22Rv1 (cell line): Measurements from ENCODE around the gene USF3.

Source experiments
- CTCF ChIP-seq: fragments of 450-650 bp; IDR thresholded peaks from 2 replicates; pipeline ENCODE4 v1.5.1; 2017; ENCODE audit warnings: mild to moderate bottlenecking
- ZFX ChIP-seq: fragments of 450-650 bp; IDR thresholded peaks from 2 replicates; pipeline ENCODE4 v1.6.1; 2017; ENCODE audit warnings: antibody characterized with exemption, borderline replicate concordance

GRCh38 chr3:113602836-113603235, 93.6 kb downstream of the USF3 start:
- TF ChIP-seq CTCF (no peak), ZFX (no peak)
